ENCODE measurements around the gene LARGE1. TPM values are rescaled to one million over a fixed set of nuclear protein-coding genes. Genes with fewer than 3 reads are reported as not detected.

LARGE1 gene
- total and polyA plus RNA-seq, 8 donors: 4.1 to 29.3 (median 13.7) TPM

DNA sequence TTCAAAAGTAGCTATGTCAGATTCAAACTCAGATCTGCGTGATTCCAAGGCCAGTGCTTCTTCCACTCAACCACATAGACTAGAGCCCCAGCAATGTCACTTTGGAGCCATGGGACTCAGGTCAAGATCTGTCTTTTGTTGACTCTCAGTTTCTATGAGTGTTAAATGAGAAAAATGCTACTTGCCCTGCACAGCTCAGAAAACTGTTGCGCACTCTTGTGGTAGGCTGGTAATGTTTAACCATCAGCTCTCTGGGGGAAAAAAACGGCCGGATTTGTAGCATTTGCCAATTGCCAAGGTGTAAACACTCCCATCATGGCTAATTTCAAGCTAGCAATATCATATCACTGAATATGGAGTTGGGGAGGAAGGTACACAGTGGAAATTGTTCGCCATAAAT is 534.0 kb downstream of the LARGE1 start:
- no peak for FAIRE-seq
- no peak for DNase-seq
- no peak overlapping the region for H3K27ac ChIP-seq
- TF ChIP-seq, protein P1, sequence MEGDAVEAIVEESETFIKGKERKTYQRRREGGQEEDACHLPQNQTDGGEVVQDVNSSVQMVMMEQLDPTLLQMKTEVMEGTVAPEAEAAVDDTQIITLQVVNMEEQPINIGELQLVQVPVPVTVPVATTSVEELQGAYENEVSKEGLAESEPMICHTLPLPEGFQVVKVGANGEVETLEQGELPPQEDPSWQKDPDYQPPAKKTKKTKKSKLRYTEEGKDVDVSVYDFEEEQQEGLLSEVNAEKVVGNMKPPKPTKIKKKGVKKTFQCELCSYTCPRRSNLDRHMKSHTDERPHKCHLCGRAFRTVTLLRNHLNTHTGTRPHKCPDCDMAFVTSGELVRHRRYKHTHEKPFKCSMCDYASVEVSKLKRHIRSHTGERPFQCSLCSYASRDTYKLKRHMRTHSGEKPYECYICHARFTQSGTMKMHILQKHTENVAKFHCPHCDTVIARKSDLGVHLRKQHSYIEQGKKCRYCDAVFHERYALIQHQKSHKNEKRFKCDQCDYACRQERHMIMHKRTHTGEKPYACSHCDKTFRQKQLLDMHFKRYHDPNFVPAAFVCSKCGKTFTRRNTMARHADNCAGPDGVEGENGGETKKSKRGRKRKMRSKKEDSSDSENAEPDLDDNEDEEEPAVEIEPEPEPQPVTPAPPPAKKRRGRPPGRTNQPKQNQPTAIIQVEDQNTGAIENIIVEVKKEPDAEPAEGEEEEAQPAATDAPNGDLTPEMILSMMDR (IDR thresholded peaks at IDR 0.05): no peak
- no peaks in the 10 kb centered on the region for H3K27me3 ChIP-seq
- H3K4me1 ChIP-seq: no peaks in the 10 kb centered on the region
- whole genome bisulfite sequencing, 2 donors: 87 to 91% methylated on average over 5 of the region's 5 CpGs
- H3K36me3 ChIP-seq: no peaks in the 10 kb centered on the region
- H3K9me3 ChIP-seq: no peaks in the 10 kb centered on the region
- intact Hi-C loops (cut with DNase I): no loop called here
- no peak for ATAC-seq
- H3K4me3 ChIP-seq: no peak overlapping the region

DNA sequence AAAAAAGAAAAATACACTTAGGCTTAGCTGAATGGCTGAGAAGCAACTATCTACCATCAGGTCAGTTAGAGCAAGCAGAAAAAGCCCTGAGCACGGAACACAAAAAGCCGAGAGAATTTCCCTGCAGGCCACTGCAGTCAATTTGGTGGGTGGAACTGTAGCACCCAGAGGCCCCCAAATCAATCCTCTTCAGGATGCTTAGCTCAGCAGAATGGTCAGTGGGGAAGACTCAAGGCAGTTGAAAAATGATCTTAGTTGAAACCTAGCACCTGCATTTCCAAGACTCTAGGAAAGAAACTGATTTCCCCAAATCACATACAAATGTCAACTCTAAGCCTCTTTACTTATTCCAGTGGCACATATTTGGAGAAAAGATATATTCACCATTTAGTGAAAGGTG is 534.7 kb downstream of the LARGE1 start:
- no peak for FAIRE-seq
- TF ChIP-seq, protein P1 (IDR thresholded peaks at IDR 0.05): no peak
- Histone ChIP-seq H3K27me3 (no peaks in the 10 kb centered on the region), H3K4me1 (no peaks in the 10 kb centered on the region), H3K4me3 (no peak overlapping the region), H3K9me3 (no peaks in the 10 kb centered on the region), H3K27ac (no peak overlapping the region), H3K36me3 (no peaks in the 10 kb centered on the region)
- DNase-seq: no peak
- intact Hi-C loops (cut with DNase I): no loop called here
- WGBS, 2 donors: 100% methylated on average over 2 of the region's 2 CpGs
- ATAC-seq: no peak

DNA sequence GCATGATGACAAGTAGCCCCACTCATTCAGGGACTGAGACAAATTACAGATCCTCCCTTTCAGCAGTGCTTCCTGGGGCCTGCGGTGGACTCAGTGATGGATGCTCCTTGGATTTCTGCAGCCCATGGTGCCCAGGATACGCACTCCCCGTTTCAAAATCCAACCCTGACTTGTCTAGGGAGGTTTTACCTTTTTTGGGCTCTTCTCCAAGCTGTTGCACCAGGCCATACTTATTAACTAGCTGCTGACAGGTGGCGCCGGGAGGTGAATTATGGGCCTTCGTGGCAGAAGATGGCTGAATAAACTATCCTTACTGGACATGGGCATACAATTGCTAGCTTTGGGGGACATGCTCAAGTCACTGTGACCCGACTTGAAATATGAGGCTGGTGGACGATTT is 537.8 kb downstream of the LARGE1 start:
- FAIRE-seq (no peak), ATAC-seq (peak in 3 of 4 donors; percentile 60 to 69 (median 67)), DNase-seq (peak in 1 of 6 donors; percentile 26)
- Histone ChIP-seq H3K27ac (no peak overlapping the region), H3K9me3 (no peaks in the 10 kb centered on the region), H3K4me1 (no peaks in the 10 kb centered on the region), H3K36me3 (no peaks in the 10 kb centered on the region), H3K27me3 (no peaks in the 10 kb centered on the region), H3K4me3 (no peak overlapping the region)
- WGBS, 2 donors: 67 to 69% methylated on average over 8 of the region's 8 CpGs
- TF ChIP-seq, protein P1 (IDR thresholded peaks at IDR 0.05): no peak
- intact Hi-C loops (cut with DNase I): no loop called here

DNA sequence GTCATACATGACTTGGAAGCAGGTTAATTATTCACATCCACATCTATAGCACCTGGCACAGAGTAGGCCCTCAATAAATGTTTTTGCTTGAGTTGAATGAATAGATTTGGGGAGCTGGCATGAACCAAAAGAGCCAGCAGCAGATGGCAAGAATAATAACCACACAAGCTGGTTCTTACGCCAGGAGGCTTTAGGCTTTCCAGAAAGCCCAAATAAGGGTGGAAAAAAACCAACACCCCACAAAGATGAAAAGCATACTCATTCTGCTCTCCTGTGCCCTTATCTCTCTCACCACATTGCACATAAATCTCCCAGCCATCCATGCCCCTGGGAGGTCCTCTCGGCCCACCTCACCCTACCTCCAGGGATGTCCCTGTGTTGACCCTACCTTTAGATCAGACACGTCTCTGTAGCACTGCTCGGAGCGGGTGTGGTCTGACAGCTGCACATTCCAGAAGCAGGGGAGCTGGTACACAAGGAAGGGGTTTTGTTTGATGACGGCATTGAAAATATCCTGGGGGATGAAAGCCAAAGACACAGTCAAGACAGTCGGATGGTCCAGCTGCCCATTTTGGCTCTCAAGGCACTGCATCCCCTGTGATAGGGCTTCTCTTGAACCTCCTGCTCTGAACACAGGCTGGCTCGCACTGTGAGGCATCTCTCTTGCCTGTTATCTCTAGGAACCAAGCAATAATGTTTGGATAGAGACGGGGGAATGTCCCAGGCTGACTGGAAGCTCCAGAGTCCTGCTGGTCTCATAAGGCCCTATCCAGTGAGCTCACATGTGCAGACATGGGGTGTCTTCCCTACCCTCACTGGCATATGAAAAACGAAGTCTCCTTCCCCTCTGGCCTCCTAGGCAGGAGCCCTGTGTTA is 538.5 kb downstream of the LARGE1 start:
- intact Hi-C loops (cut with DNase I): no loop called here
- H3K27ac ChIP-seq: no peak overlapping the region
- ATAC-seq: no peak
- H3K9me3 ChIP-seq: no peaks in the 10 kb centered on the region
- no peak for DNase-seq
- no peaks in the 10 kb centered on the region for H3K4me1 ChIP-seq
- TF ChIP-seq, protein P1 (IDR thresholded peaks at IDR 0.05): no peak
- H3K36me3 ChIP-seq: no peaks in the 10 kb centered on the region
- no peaks in the 10 kb centered on the region for H3K27me3 ChIP-seq
- FAIRE-seq: no peak
- 86 to 87% methylated on average over 10 of the region's 10 CpGs for WGBS, 2 donors
- H3K4me3 ChIP-seq: no peak overlapping the region
